ENCODE data around the gene STMN3. TPM values are rescaled to one million over a fixed set of nuclear protein-coding genes. Genes with fewer than 3 reads are reported as not detected.

The STMN3 gene
- total RNA-seq, 1 experiment from 2014 or later: 49.8 TPM

DNA sequence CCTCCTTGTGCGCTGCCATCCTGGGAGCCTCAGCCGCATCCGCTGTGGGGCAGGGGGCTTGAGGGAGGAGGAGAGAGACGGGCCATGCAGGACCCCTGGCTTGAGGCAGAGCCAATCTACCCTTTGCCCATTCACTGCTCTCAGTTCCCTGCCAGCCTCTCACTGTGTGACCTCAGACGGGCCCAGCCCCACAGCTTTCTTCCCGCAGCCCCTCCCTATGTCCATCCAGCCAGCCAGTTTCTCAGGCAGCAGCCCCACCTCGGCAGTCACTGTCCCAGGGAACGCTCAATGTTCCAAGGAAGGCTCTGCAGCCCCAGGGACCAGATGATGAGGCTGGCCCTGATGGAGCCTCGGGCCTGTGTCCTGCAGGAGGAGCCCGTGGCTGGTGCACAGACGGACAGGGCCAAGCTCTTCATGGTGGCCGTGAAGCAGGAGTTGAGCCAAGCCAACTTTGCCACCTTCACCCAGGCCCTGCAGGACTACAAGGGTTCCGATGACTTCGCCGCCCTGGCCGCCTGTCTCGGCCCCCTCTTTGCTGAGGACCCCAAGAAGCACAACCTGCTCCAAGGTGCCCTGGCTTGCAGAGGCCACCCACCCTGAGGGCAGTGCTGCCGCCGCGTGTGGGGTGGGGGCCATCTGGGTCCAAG, 39.3 kb upstream of the STMN3 start:
- peak; percentile 37 for DNase-seq (ENCODE audit: low read depth)

DNA sequence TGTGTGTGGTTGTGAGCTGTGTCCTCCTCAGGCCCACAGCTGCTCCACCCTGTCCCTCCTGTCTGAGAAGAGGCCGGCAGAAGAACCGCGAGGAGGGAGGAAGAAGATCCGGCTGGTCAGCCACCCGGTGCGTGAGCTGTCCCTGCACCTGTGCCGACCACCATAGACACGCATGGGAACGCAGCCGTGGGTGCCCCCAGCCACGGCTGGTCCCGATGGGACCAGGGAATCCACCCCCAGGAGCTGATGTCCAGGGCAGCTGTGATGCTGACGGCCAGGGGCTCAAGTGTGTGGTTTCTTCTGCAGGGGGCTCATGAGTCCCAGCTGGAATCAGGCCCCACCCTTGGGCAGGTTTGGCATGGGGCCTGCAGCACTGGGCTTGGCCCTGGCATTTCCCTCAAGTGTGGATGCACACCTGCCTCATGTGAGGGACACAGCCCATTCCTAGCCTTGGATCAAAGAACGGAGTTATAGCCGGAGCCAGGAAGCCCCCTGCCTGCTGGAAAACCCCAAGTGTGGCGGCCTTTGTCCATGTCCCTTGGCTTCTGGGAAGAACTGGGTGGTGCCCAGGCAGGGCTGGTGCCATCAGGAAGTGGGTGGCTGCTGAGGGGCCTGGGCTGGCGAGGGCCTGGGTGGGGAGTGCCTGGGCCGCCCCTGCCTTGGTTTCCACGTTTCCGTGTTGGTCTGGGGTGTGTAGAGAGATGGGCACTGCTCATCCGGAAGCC, 38.6 kb upstream of the STMN3 start:
- no peak for DNase-seq (ENCODE audit: low read depth)

DNA sequence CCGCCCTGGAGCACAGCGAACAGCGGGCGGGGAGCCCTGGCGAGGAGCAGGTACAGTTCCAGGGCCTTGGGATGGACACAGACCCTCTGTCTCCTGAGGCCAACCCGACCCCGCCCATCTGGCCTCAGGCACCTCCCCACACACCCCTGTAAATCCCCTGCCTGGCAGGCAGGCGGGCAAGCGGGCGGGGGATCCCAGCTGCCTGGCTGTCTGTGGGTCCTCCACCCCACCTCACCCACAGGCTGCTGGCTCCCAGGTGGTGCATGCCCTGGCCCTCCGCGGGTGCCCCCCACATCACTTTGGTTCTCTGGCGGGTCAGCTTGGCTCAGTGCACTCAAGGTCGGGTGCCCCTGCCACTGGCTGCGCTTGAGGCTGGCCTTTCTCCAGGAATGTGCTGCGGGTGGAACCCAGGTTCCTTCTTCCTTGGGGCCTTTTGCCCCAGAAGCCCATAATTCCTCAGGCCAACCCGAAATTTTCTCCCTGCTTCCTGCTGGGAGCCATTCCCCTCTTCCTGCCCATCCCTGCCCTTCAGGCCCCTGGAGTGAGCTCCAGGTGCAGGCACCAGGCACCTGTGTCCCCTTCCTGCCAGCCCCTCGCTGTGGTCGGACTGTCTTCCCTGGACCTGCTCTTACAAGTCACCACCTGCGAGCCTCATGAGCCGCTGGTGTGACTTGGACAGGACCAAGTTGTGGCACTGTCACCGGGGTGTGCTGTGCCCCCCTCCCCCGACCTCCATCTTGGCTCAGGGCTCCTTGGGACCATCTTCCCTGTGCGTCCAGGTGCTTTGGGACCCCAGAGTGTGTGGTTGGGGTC, 37.9 kb upstream of the STMN3 start:
- no peak for DNase-seq (ENCODE audit: low read depth)

DNA sequence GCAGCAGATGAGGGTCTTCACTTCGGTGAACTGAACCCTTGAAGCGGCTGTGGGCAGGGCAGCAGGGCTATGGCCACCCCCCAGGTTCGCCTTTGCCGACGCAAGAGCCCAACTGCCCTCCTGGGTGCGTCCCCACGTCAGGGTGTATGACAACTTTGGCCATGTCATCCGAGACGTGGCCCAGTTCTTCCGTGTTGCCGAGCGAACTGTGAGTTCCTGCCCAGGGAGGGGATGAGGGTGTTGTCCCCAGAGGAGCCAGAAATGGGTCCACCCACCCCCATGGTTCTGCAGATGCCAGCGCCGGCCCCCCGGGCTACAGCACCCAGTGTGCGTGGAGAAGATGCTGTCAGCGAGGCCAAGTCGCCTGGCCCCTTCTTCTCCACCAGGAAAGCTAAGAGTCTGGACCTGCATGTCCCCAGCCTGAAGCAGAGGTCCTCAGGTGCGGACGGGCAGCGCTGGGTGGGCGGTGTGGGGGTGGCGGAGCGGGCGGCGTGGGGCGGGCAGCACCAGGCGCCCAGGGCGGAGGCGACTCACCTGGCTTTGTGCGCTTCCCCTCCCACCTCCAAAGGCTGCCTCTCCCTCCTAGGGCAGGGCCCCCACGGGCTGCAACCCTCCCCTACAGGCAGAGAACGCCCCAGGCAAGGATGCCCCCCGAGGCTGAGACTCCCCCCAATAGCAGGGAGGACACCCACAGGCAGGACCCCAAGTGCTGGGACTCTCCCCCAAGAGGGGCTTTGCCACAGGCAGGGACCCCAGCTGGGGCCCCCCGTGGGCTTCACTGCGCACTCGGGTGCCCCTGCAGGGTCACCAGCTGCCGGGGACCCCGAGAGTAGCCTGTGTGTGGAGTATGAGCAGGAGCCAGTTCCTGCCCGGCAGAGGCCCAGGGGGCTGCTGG, 37.0 kb upstream of the STMN3 start:
- no peak for DNase-seq (ENCODE audit: low read depth)

DNA sequence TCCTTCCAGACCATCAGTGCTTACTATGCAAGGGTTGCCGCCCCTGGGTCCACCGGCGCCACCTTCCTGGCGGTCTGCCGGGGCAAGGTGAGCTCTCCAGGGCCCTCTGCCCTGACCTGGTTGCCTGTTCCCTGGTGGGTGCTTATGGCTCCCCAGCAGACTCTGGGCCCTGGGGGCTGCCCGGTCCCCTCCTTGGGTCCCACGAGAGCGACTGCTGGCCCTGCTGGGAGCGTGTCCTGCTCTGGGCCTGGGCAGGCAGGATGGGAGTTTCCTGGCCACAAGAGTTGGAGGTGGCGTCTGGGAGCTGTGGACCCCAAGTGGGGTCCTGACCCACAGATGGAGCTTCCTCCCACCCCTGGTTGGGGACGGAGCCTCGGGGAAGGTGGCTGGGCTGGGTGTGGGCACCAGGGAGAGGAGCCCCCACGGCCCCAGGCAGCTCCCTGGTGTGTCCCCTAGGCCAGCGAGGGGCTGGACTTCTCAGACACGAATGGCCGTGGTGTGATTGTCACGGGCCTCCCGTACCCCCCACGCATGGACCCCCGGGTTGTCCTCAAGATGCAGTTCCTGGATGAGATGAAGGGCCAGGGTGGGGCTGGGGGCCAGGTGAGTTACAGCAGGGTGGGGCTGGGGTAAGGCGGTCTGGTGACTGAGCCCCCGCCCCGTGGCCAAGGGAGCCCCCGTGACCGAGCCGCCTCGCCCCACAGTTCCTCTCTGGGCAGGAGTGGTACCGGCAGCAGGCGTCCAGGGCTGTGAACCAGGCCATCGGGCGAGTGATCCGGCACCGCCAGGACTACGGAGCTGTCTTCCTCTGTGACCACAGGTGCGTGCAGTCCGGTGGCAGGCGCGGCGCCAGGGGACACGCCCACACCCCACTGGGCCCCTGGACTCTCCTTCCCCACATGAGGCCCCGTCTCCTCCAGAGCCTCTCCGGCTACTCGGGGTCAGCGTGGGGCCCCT, 36.1 kb upstream of the STMN3 start:
- DNase-seq (ENCODE audit: low read depth): no peak

DNA sequence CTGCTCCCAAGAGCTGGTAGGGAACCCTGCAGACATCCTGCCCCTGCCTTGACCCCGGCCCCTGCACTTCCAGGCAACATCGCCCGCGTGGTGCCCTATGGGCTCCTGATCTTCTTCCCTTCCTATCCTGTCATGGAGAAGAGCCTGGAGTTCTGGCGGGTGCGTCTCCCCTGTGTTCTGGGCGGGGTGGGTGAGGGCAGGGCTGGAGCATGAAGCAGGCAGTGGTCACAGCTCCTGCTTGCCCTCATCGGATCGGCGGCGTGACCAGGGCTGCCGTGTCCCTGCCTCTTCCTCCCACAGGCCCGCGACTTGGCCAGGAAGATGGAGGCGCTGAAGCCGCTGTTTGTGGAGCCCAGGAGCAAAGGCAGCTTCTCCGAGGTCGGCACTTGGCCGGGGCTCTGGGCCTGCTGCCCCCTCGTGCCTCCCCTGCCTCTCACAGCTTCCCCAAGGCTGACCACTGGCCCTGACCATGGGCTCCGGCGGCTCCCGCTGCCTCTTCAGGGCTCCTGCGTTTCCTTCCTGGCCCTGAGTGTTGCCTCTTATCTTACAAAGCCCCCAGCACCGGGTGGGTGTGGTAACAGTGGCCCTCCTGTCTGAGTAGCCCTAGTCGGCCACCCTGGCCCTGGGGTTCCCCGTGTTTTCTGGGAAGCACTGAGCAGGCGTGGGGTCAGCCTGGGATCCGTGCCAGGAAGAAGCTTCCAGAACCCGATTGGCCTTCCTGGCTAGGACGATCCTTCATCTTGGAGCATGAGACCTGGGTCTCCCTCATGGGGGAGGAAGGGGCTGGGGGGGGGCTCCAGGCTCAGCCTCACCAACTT, 35.2 kb upstream of the STMN3 start:
- no peak for DNase-seq (ENCODE audit: low read depth)

DNA sequence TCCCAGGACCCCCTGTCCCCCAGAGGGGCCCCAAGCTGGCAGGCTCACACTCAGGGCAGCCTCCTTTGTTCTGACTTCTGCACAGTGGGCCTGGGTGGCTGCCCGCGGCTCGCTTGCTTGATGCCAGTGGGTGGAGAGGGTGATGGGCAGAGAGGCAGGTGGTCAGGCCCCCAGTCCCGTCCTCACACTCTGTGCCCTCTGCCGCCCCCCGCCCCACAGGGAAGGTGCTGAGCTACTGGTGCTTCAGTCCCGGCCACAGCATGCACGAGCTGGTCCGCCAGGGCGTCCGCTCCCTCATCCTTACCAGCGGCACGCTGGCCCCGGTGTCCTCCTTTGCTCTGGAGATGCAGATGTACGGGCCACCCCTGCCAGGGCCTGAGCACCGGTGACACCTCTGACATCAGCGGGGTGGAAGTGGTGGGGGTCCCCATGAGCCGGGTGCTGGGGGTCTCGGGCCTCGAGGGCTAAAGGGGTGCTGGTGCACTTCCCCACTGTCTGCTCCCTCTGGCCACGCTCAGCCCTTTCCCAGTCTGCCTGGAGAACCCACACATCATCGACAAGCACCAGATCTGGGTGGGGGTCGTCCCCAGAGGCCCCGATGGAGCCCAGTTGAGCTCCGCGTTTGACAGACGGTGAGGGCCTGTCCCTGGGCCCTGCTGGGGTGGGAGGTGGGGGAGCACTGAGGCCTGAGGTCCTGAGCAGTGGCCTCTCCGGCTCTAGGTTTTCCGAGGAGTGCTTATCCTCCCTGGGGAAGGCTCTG, 34.4 kb upstream of the STMN3 start:
- no peak for DNase-seq (ENCODE audit: low read depth)

DNA sequence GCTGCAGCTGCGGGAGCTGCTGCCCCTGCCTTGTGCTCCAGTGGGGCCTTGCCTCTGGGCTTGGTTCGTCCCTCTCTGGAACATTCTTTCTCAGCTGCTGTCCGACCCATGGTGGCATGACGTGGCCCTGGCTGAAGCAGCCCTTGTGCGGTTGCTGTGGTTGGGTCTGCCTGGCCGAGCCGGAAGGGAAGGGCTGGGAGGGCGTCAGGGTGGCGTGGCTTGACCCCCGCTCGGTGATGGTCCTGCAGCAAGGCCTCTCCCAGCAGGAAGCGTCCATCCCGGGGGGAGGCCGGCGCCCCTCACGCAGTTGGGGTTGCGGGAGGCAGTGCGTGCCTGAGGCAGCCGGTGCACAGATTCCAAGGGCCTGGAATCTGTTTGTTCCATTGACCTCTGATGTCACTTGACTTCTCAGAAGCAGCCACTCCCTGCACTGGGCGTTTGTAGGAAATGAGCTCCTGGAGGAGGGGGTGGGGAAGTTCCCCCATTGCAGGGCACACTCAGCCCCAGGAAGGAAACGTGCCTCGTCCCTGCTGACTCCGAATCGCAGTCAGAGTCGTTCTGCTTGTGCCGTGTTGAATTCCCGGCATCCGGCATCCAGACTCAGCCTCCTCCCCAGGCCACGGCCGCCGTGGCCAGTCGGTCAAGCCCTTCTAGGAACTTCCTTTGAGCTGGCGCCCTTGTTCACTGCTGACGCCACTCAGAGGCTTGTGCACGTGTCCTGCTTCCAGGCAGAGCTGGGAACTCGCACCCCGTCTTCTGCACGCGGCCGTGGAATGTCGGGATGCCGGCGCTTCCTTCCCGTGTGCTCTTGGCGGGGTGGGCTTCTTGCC, 33.5 kb upstream of the STMN3 start:
- DNase-seq (ENCODE audit: low read depth): peak; percentile 92

DNA sequence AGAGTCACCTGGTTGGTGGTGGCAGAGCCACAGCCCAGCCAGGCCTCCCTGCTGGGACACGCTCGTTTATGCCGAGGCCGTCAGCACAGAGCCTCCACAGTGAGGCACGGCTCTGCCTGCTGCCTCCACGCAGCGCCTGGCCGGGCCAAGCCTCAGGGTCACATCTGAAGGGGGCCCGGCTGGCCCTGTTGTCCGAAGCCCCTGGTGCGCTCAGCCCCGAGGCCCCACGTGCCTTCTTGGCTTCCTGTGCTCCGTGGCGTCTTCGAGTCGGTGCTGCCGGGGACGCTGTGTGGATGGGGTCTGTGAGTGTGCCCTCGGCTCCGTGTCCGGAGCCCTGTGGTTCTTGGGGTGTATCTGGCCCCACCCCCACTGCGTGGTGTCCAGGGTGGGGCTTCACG, 32.9 kb upstream of the STMN3 start:
- no peak for DNase-seq (ENCODE audit: low read depth)

DNA sequence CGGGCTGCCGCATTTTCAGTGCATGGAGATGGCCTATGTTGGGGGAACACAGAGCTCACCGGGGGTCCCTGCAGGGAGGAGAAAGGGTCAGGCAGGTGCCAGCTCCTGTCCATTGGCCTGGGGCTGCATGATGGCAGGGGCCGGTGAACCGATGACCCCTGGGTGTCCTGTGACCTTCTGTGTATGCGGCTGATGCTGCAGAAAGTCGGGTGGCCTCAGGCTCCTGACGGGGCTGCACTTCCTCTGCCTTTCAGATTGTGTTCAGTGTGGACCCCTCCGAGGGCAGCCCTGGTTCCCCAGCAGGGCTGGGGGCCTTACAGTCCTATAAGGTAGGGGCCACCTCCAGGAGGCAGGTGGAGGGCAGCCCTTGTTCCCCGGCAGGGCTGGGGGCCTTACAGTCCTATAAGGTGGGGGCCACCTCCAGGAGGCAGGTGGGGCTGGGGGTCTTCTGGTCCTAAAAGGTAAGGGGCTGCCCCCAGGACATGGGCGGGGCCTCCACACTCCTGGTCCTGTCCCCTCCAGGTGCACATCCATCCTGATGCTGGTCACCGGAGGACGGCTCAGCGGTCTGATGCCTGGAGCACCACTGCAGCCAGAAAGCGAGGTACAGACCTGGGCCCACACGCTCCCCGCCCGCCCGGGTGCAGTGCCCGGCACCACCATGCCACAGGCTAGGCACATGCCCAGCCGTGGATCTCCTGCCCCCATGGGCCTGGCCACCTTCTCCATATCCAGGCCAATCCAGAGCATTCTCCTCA, 32.2 kb upstream of the STMN3 start:
- no peak for DNase-seq (ENCODE audit: low read depth)

DNA sequence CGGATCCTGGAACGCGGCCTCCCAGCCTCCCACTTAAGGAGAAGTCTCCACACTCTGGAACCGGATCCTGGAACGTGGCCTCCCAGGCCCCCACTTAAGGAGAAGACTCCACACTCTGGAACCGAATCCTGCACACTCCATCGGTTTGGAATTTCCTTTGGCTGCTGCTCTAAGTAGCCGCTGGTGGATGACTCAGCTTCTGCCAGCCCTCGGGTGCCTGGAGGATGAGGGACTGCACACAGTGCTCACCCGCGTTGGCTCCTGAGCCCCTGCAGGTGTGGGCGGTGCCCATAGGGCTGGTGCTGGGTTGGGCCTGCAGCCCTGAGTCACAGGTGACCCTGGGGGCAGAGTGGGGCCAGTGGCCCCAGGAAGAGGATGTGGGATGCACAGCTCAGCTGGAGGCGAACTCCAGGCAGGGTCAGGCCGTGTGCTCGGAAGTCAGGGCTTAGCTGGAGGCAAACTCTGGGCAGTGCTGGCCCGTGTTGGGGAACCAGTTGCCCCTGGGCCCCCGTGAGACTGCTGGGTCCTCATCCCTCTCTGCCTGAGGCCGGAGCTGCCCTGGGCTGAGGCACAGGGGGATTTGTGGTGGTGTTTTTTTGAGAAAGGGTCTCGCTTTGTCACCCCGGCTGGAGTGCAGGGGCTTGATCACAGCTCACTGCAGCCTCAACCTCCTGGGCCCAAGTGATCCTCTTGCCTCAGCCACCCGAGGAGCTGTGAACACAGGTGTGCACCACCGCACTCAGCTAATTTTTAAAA, 29.3 kb upstream of the STMN3 start:
- peak; percentile 98 for DNase-seq (ENCODE audit: low read depth)

DNA sequence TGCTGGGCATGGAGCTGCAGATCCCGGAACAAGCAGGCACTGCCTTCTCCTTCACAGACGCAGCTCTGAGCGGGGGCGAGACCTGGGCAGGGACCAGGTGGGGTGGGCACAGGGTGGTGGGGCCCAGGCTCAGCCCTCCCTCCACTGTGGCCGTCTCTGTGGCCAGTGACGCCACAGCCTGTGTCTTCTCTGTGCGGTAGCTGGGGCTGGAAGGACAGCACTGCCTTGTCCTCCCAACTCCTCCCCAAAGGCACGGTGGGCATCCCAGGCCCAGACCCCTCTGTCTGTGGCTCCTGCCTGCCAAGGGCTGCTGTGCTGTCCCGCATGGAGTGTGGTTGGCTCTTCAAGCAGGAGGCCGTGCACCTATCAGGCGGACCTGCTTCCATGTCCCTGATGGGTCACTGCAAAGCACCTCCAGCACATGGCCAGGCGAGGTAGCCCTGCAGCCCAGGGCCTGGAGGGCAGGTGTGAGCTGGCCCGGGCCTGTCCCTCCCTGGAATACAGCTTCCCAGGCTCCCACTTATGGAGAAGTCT, 28.5 kb upstream of the STMN3 start:
- DNase-seq (ENCODE audit: low read depth): no peak

DNA sequence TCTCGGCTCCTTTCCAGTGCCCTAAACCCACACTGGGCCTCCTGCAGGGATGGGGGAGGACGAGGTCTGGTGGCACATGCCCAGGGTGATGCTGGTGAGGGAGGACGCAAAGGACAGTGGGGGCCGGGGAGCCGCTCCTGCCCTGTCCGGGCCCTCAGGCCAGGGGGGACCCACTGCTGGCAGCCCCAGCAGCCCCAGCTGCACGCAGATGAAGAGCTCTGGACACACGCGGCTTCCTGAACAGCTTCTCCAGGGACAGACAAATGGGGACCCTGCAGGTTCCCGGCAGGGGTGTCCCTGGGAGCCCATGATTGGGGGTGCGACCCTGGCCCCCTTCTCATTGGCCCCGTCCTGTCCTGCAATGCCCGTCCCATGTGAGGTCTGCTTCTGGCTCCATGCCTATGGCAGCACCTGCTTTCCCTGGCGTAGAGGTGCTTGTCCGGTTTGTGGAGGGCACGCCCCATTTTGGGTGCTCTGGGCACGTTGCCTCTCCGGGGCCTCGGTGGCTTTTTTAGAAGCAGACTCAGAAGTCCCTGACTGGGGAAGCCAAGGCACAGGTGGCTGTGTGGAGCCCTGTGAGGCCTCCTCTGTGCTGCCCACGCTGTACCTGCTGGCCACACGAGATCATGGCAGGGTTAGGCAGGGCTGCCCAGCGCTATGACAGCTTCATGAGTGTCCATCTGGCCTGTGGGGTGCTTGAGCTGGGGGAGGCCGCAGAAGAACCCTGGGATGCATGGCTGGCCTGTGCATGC, 27.8 kb upstream of the STMN3 start:
- no peak for DNase-seq (ENCODE audit: low read depth)

DNA sequence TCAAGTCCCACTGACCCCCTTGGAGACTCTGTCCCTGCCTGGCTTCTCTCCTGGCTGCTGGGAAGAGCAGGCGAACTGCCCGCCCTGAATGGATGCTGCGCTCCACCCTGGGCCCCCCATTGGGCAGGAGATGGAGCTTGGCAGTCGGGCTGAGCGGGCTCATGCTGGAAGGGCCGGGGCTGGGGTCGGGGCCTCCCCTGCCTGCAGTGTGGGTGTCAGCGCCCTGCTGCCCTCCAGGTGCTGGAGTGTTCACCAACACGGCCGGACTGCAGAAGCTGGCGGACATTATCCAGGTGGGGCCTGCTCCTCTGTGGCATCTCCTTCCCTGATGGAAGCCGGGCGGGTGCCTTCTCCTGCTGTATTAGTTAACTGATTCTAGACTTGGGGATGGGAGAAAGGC, 27.2 kb upstream of the STMN3 start:
- no peak for DNase-seq (ENCODE audit: low read depth)

DNA sequence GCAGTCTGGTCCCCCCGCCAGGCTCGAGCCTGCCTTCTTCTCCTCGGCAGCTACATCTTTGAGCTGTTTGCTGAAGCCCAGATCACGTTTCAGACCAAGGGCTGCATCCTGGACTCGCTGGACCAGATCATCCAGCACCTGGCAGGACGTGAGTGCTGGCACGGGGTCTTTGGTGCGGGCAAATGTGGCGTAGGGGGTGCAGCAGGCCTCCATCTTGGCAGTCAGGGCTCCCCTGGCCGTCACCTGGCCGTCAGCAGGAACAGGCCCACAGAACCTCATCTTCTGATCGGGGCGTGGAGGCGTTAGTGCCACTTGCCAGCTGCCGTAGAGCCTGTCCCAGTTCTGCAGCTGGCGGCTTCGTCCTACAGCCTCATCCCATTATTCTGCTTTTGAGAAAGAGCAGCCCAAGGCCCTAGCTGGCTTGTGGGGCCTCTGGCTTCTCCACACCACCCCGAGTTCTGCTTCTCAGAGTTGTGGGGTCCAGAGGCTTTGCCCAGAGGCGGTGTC, 26.6 kb upstream of the STMN3 start:
- no peak for DNase-seq (ENCODE audit: low read depth)
